OCI-LY1 (cell line): ENCODE data around the gene TYRP1.

Experiments
- H2AFZ ChIP-seq: fragments of 200-600 bp; sonication (generic), shearing (Covaris generic); 2 replicates; pipeline ENCODE4 v1.6.0; 2014; ENCODE audit warnings: antibody characterized with exemption, mild to moderate bottlenecking, low read length
- H3F3A ChIP-seq: fragments of 200-600 bp; sonication (generic), shearing (Covaris generic); 2 replicates; pipeline ENCODE4 v1.6.0; 2014; ENCODE audit warnings: mild to moderate bottlenecking, antibody characterized with exemption, low read length, moderate library complexity; ENCODE audit not compliant: insufficient read depth
- H3K27ac ChIP-seq: fragments of 200-600 bp; sonication (generic); 2 replicates; pipeline ENCODE4 v1.5.1; 2014; ENCODE audit warnings: low read length, mixed run types, mild to moderate bottlenecking, low read depth; ENCODE audit not compliant: poor library complexity, severe bottlenecking
- H3K27me3 ChIP-seq: fragments of 200-600 bp; sonication (generic); 2 replicates; pipeline ENCODE4 v1.6.0; 2014; ENCODE audit warnings: antibody characterized with exemption, mild to moderate bottlenecking, low read length, moderate library complexity; ENCODE audit not compliant: insufficient read depth
- H3K36me3 ChIP-seq: fragments of 200-600 bp; sonication (generic); 2 replicates; pipeline ENCODE4 v1.6.1; 2014; ENCODE audit warnings: mild to moderate bottlenecking, antibody characterized with exemption, low read length, moderate library complexity, mixed read lengths; ENCODE audit not compliant: insufficient read depth
- H3K4me1 ChIP-seq: fragments of 200-600 bp; sonication (generic); 2 replicates; pipeline ENCODE4 v1.5.1; 2014; ENCODE audit warnings: mild to moderate bottlenecking, low read length, moderate library complexity; ENCODE audit not compliant: insufficient read depth, severe bottlenecking
- H3K4me2 ChIP-seq: fragments of 200-600 bp; sonication (generic), shearing (Covaris generic); 2 replicates; pipeline ENCODE4 v1.6.1; 2014; ENCODE audit warnings: low read length
- H3K4me3 ChIP-seq: fragments of 200-600 bp; sonication (generic); 2 replicates; pipeline ENCODE4 v1.5.1; 2014; ENCODE audit warnings: low read length, low read depth, mild to moderate bottlenecking, mixed read lengths; ENCODE audit not compliant: poor library complexity, severe bottlenecking
- H3K79me2 ChIP-seq: fragments of 200-600 bp; shearing (Covaris generic); 2 replicates; pipeline ENCODE4 v1.6.1; 2016; ENCODE audit warnings: mixed run types, low read length, mixed read lengths; ENCODE audit not compliant: insufficient read depth
- H3K9ac ChIP-seq: fragments of 200-600 bp; sonication (generic), shearing (Covaris generic); 2 replicates; pipeline ENCODE4 v1.6.1; 2014; ENCODE audit warnings: mild to moderate bottlenecking, low read length, mixed read lengths
- H3K9me2 ChIP-seq: fragments of 200-600 bp; sonication (generic), shearing (Covaris generic); 2 replicates; pipeline ENCODE4 v1.6.1; 2014; ENCODE audit warnings: low read depth, mild to moderate bottlenecking, low read length, mixed read lengths
- H3K9me3 ChIP-seq: fragments of 200-600 bp; shearing (Covaris generic); 2 replicates; pipeline ENCODE4 v1.6.1; 2014; ENCODE audit warnings: low read length, mixed read lengths
- H4K20me1 ChIP-seq: fragments of 200-600 bp; sonication (generic), shearing (Covaris generic); 2 replicates; pipeline ENCODE4 v1.6.0; 2016; ENCODE audit warnings: mild to moderate bottlenecking, low read length; ENCODE audit not compliant: insufficient read depth
- CTCF ChIP-seq: fragments of 200-600 bp; sonication (generic), shearing (Covaris generic); IDR thresholded peaks from 2 replicates; pipeline ENCODE4 v1.5.1; 2017; ENCODE audit warnings: mild to moderate bottlenecking, antibody characterized with exemption, low read length, moderate library complexity, mixed read lengths
- EZH2 ChIP-seq: fragments of 200-600 bp; sonication (generic), shearing (Covaris generic); IDR thresholded peaks from 2 replicates; pipeline ENCODE4 v1.8.0; 2017; ENCODE audit warnings: borderline replicate concordance, mixed run types, mild to moderate bottlenecking, antibody characterized with exemption, low read length, moderate library complexity, mixed read lengths

TYRP1 gene

GRCh38 chr9:12708562-12709298 lies 15.5 kb downstream of the TYRP1 start:
- H3K27me3 ChIP-seq: no peaks in the 10 kb centered on the region
- no peak overlapping the region for H3K27ac ChIP-seq
- H3K4me3 ChIP-seq: no peak overlapping the region
- no peaks in the 10 kb centered on the region for H3K4me1 ChIP-seq
- no peaks in the 10 kb centered on the region for H3K36me3 ChIP-seq
- TF ChIP-seq EZH2: no peak
- no peak for TF ChIP-seq CTCF
- no peak overlapping the region for H2AFZ ChIP-seq
- H4K20me1 ChIP-seq: no peaks in the 10 kb centered on the region
- no peaks in the 10 kb centered on the region for H3K9me2 ChIP-seq
- no peak overlapping the region for H3K4me2 ChIP-seq
- H3F3A ChIP-seq: no peaks in the 10 kb centered on the region
- no peaks in the 10 kb centered on the region for H3K79me2 ChIP-seq
- no peak overlapping the region for H3K9ac ChIP-seq
- no peaks in the 10 kb centered on the region for H3K9me3 ChIP-seq

- H4K20me1 ChIP-seq: no peaks in the 10 kb centered on the region
- H3K36me3 ChIP-seq: no peaks in the 10 kb centered on the region
- H3K9me3 ChIP-seq: no peaks in the 10 kb centered on the region
- H3K4me1 ChIP-seq: no peaks in the 10 kb centered on the region
- TF ChIP-seq EZH2 (no peak), CTCF (no peak)
- no peak overlapping the region for H2AFZ ChIP-seq
- no peaks in the 10 kb centered on the region for H3K9me2 ChIP-seq
- no peak overlapping the region for H3K4me2 ChIP-seq
- H3K9ac ChIP-seq: no peak overlapping the region
- H3K27me3 ChIP-seq: no peaks in the 10 kb centered on the region
- H3F3A ChIP-seq: no peaks in the 10 kb centered on the region
- no peak overlapping the region for H3K27ac ChIP-seq
- no peak overlapping the region for H3K4me3 ChIP-seq
- H3K79me2 ChIP-seq: no peaks in the 10 kb centered on the region
Measured at GRCh38 chr9:12712532-12712931, 19.3 kb downstream of the TYRP1 start.

- H3F3A ChIP-seq: no peaks in the 10 kb centered on the region
- no peaks in the 10 kb centered on the region for H4K20me1 ChIP-seq
- H3K36me3 ChIP-seq: no peaks in the 10 kb centered on the region
- no peaks in the 10 kb centered on the region for H3K79me2 ChIP-seq
- H3K9me2 ChIP-seq: no peaks in the 10 kb centered on the region
- H3K27ac ChIP-seq: no peak overlapping the region
- H3K4me3 ChIP-seq: no peak overlapping the region
- TF ChIP-seq EZH2 (no peak), CTCF (no peak)
- H3K4me2 ChIP-seq: no peak overlapping the region
- H3K27me3 ChIP-seq: no peaks in the 10 kb centered on the region
- H2AFZ ChIP-seq: no peak overlapping the region
- no peaks in the 10 kb centered on the region for H3K9me3 ChIP-seq
- no peaks in the 10 kb centered on the region for H3K4me1 ChIP-seq
- H3K9ac ChIP-seq: no peak overlapping the region
Measured at GRCh38 chr9:12715268-12715667, 22.1 kb downstream of the TYRP1 start.
